H9 (cell line): Measurements from ENCODE around the gene CCDC40. TPM values are rescaled to one million over a fixed set of nuclear protein-coding genes. Genes with fewer than 3 reads are reported as not detected.

Experiments used
- DNase-seq: peaks from one replicate; pipeline ENCODE4 v3.0.0-alpha.2; 2017
- H2AFZ ChIP-seq: one replicate; pipeline ENCODE4 v1.6.1; 2013; ENCODE audit warnings: mild to moderate bottlenecking, low read length, control low read depth, moderate library complexity
- H2AK5ac ChIP-seq: 2 replicates; pipeline ENCODE4 v1.6.1; 2013; ENCODE audit warnings: low read length, control low read depth, mixed read lengths; ENCODE audit not compliant: insufficient read length
- H2BK120ac ChIP-seq: one replicate; pipeline ENCODE4 v1.6.1; 2013; ENCODE audit warnings: low read depth, mild to moderate bottlenecking, low read length, control low read depth, inconsistent platforms; ENCODE audit not compliant: poor library complexity, severe bottlenecking
- H2BK12ac ChIP-seq: 2 replicates; pipeline ENCODE4 v1.6.1; 2013; ENCODE audit warnings: low read length, control low read depth, mixed read lengths, low read depth; ENCODE audit not compliant: insufficient read length
- H2BK15ac ChIP-seq: 2 replicates; pipeline ENCODE4 v1.6.1; 2013; ENCODE audit warnings: low read depth, low read length, control low read depth
- H2BK20ac ChIP-seq: one replicate; pipeline ENCODE4 v1.6.1; 2013; ENCODE audit warnings: low read depth, mild to moderate bottlenecking, low read length, control low read depth, inconsistent platforms; ENCODE audit not compliant: poor library complexity, severe bottlenecking
- H2BK5ac ChIP-seq: 2 replicates; pipeline ENCODE4 v1.6.1; 2013; ENCODE audit warnings: low read length, control low read depth, mixed read lengths; ENCODE audit not compliant: insufficient read length
- H3K14ac ChIP-seq: 2 replicates; pipeline ENCODE4 v1.6.1; 2013; ENCODE audit warnings: low read length, control low read depth; ENCODE audit not compliant: insufficient read depth
- H3K18ac ChIP-seq: 2 replicates; pipeline ENCODE4 v1.6.1; 2013; ENCODE audit warnings: low read depth, mild to moderate bottlenecking, mixed read lengths, low read length, control low read depth; ENCODE audit not compliant: insufficient read length
- H3K23ac ChIP-seq: 2 replicates; pipeline ENCODE4 v1.6.1; 2013; ENCODE audit warnings: low read length, control low read depth, mixed read lengths, low read depth; ENCODE audit not compliant: insufficient read length
- H3K23me2 ChIP-seq: 2 replicates; pipeline ENCODE4 v1.6.1; 2013; ENCODE audit warnings: low read depth, mild to moderate bottlenecking, mixed read lengths, low read length, control low read depth; ENCODE audit not compliant: insufficient read length, poor library complexity, severe bottlenecking
- H3K27ac ChIP-seq: 2 replicates; pipeline ENCODE4 v1.5.1; 2013; ENCODE audit warnings: low read length, control low read depth, mixed read lengths, low read depth; ENCODE audit not compliant: insufficient read length
- H3K27me3 ChIP-seq: 2 replicates; pipeline ENCODE4 v1.6.1; 2013; ENCODE audit warnings: low read length, control low read depth, inconsistent platforms; ENCODE audit not compliant: insufficient read depth
- H3K4ac ChIP-seq: 2 replicates; pipeline ENCODE4 v1.6.1; 2013; ENCODE audit warnings: low read depth, mild to moderate bottlenecking, control low read depth, inconsistent platforms, low read length, moderate library complexity
- H3K4me1 ChIP-seq: 2 replicates; pipeline ENCODE4 v1.6.1; 2013; ENCODE audit warnings: low read length, control low read depth, inconsistent platforms; ENCODE audit not compliant: insufficient read depth
- H3K4me2 ChIP-seq: 2 replicates; pipeline ENCODE4 v1.6.1; 2013; ENCODE audit warnings: low read length, control low read depth, mixed read lengths; ENCODE audit not compliant: insufficient read length, insufficient read depth
- H3K56ac ChIP-seq: 2 replicates; pipeline ENCODE4 v1.6.1; 2013; ENCODE audit warnings: low read depth, mild to moderate bottlenecking, mixed read lengths, low read length, control low read depth; ENCODE audit not compliant: insufficient read length
- H3K79me1 ChIP-seq: 2 replicates; pipeline ENCODE4 v1.6.1; 2013; ENCODE audit warnings: low read depth, mild to moderate bottlenecking, moderate library complexity, low read length, control low read depth, inconsistent platforms; ENCODE audit not compliant: insufficient read depth, poor library complexity, severe bottlenecking
- H3K79me2 ChIP-seq: 2 replicates; pipeline ENCODE4 v1.6.1; 2013; ENCODE audit warnings: low read length, control low read depth, inconsistent platforms; ENCODE audit not compliant: insufficient read depth
- H3K9ac ChIP-seq: 2 replicates; pipeline ENCODE4 v1.6.1; 2013; ENCODE audit warnings: low read length, control low read depth, mixed read lengths; ENCODE audit not compliant: insufficient read length; ENCODE audit errors: extremely low read depth
- H3K9me3 ChIP-seq: one replicate; pipeline ENCODE4 v1.6.1; 2013; ENCODE audit warnings: low read depth, low read length, inconsistent platforms; ENCODE audit not compliant: control insufficient read depth
- H3T11ph ChIP-seq: one replicate; pipeline ENCODE4 v1.6.1; 2013; ENCODE audit warnings: mild to moderate bottlenecking, low read length, control low read depth, inconsistent platforms
- H4K20me1 ChIP-seq: one replicate; pipeline ENCODE4 v1.6.1; 2013; ENCODE audit not compliant: control insufficient read depth, insufficient read length, insufficient read depth
- H4K5ac ChIP-seq: 2 replicates; pipeline ENCODE4 v1.6.1; 2013; ENCODE audit warnings: low read depth, mild to moderate bottlenecking, mixed read lengths, low read length, control low read depth; ENCODE audit not compliant: insufficient read length
- H4K8ac ChIP-seq: replicated peaks from 2 replicates; pipeline ENCODE4 v1.6.1; 2013; ENCODE audit warnings: low read length, control low read depth, mixed read lengths, low read depth; ENCODE audit not compliant: insufficient read length
- H4K91ac ChIP-seq: 2 replicates; pipeline ENCODE4 v1.6.1; 2013; ENCODE audit warnings: low read depth, mild to moderate bottlenecking, moderate library complexity, mixed read lengths, low read length, control low read depth; ENCODE audit not compliant: insufficient read length
- H3K27ac Mint-ChIP-seq, 3 experiments: 2 replicates in 2 of 3; 3 replicates in 1 of 3; pipeline ENCODE4 v1.8.0; 2020 to 2021; ENCODE audit warnings: mixed read lengths in 3 of 3, mild to moderate bottlenecking in 1 of 3, moderate library complexity in 1 of 3
- H3K27me3 Mint-ChIP-seq: 2 replicates; pipeline ENCODE4 v1.8.0; 2021; ENCODE audit warnings: low read depth, mild to moderate bottlenecking, moderate library complexity, mixed read lengths
- H3K36me3 Mint-ChIP-seq, 3 experiments: 2 replicates in 2 of 3; 3 replicates in 1 of 3; pipeline ENCODE4 v1.8.0; 2020 to 2021; ENCODE audit warnings: low read depth in 3 of 3, mixed read lengths in 3 of 3; ENCODE audit not compliant: insufficient read depth in 1 of 3
- H3K4me1 Mint-ChIP-seq, 2 experiments: 2 replicates each; pipeline ENCODE4 v1.8.0; 2020; ENCODE audit warnings: mixed read lengths in 2 of 2
- H3K4me3 Mint-ChIP-seq, 2 experiments: 2 replicates in 1 of 2; 3 replicates in 1 of 2; pipeline ENCODE4 v1.8.0; 2020 to 2021; ENCODE audit warnings: mild to moderate bottlenecking in 2 of 2, mixed read lengths in 2 of 2, moderate library complexity in 1 of 2
- H3K9me3 Mint-ChIP-seq, 2 experiments: 2 replicates in 1 of 2; 3 replicates in 1 of 2; pipeline ENCODE4 v1.8.0; 2020; ENCODE audit warnings: mild to moderate bottlenecking in 2 of 2, mixed read lengths in 2 of 2, moderate library complexity in 1 of 2
- CTCF ChIP-seq: fragments of 200-600 bp; sonication (generic); conservative IDR thresholded peaks from 3 replicates; pipeline ENCODE4 v1.8.0; 2021; ENCODE audit warnings: antibody characterized with exemption, mild to moderate bottlenecking
- WGBS: extraction: QIAGEN DNeasy Blood & Tissue Kit; methylation state at CpG from one replicate; pipeline ENCODE4 v1.1.7; 2013; ENCODE audit warnings: missing lambda C conversion rate, low lambda C conversion rate, mixed read lengths; ENCODE audit not compliant: insufficient read length; ENCODE audit errors: extremely low coverage; 5-methylcytosine and 5-hydroxymethylcytosine counted together
- total RNA-seq: library from RNA; stranded (reverse); gene quantifications from 2 replicates; pipeline ENCODE4 v1.2.1, GENCODE V29; 2021

CCDC40 gene
- total RNA-seq, 1 experiment from 2014 or later, result 8.9 TPM

GRCh38 chr17:80051681-80052080 is 15.2 kb downstream of the CCDC40 start:
- Histone ChIP-seq H2BK12ac (no peak overlapping the region), H3K9me3 (no peaks in the 10 kb centered on the region), H2AK5ac (no peak overlapping the region), H2BK5ac (no peak overlapping the region), H3K18ac (no peak overlapping the region), H4K5ac (no peak overlapping the region), H3K4me1 (no peaks in the 10 kb centered on the region), H3K79me1 (no peaks in the 10 kb centered on the region), H4K20me1 (no peaks in the 10 kb centered on the region), H2BK20ac (no peak overlapping the region), H2BK120ac (no peak overlapping the region), H3K79me2 (no peaks in the 10 kb centered on the region), H4K91ac (no peak overlapping the region), H3K4ac (no peak overlapping the region), H3K27ac (no peak overlapping the region), H3K4me2 (no peak overlapping the region), H3K14ac (no peak overlapping the region), H3T11ph (no peak overlapping the region), H3K56ac (no peak overlapping the region), H3K23me2 (no peaks in the 10 kb centered on the region), H4K8ac (no peak overlapping the region), H3K9ac (no peak overlapping the region), H2AFZ (no peak overlapping the region), H2BK15ac (no peak overlapping the region), H3K23ac (no peak overlapping the region), H3K27me3 (no peaks in the 10 kb centered on the region)
- Mint-ChIP-seq H3K4me3 (no peak overlapping the region), H3K27ac (no peak overlapping the region), H3K9me3 (no peaks in the 10 kb centered on the region), H3K36me3 (peaks cover 2 to 13% (median 4%) of the 10 kb centered on the region in 3 experiments; a peak in 5 of 7 replicates), H3K4me1 (peaks cover 15 to 21% of the 10 kb centered on the region in 2 experiments), H3K27me3 (no peaks in the 10 kb centered on the region)
- no peak for TF ChIP-seq CTCF
- WGBS, result no CpG with 5 or more reads among the region's 11 CpGs
- DNase-seq, result no peak
